Measurements from ENCODE around the gene UCN3.
A peak's percentile ranks its signal among the peaks of the same experiment; 100 is the strongest.

UCN3 gene

GRCh38 chr10:5412277-5412941 lies 47.6 kb downstream of the UCN3 start, which contains the start of gene NET1:
TSS of gene NET1 (plus strand) at chr10:5412557. CDS start at chr10:5412693, 136 bp downstream.
- H3K36me3 Mint-ChIP-seq (ENCODE audit: low read depth), result peaks cover 7% of the 10 kb centered on the region
- no peaks in the 10 kb centered on the region for H3K9me3 Mint-ChIP-seq
- H3K4me1 Mint-ChIP-seq (ENCODE audit: low read depth), result no peaks in the 10 kb centered on the region
- no peak within 1 kb of the TSS for H3K4me3 Mint-ChIP-seq
- peak within 1 kb of the TSS; percentile 36 for H3K27ac Mint-ChIP-seq
- peaks cover 19% of the 10 kb centered on the region for H3K27me3 Mint-ChIP-seq

GRCh38 chr10:5413012-5413938 lies 48.5 kb downstream of the UCN3 start:
- no peak overlapping the region for H3K27ac Mint-ChIP-seq
- peaks cover 9% of the 10 kb centered on the region for H3K36me3 Mint-ChIP-seq (ENCODE audit: low read depth)
- H3K4me3 Mint-ChIP-seq, result no peak overlapping the region
- H3K4me1 Mint-ChIP-seq (ENCODE audit: low read depth), result no peaks in the 10 kb centered on the region
- H3K9me3 Mint-ChIP-seq, result peaks cover 3% of the 10 kb centered on the region
- peaks cover 19% of the 10 kb centered on the region for H3K27me3 Mint-ChIP-seq

- Mint-ChIP-seq H3K27ac (no peak overlapping the region), H3K36me3 (ENCODE audit: low read depth) (peaks cover 22% of the 10 kb centered on the region), H3K9me3 (peaks cover 24% of the 10 kb centered on the region), H3K27me3 (no peaks in the 10 kb centered on the region), H3K4me1 (ENCODE audit: low read depth) (peaks cover 5% of the 10 kb centered on the region), H3K4me3 (no peak overlapping the region)
Observed at GRCh38 chr10:5416981-5417380, 52.2 kb downstream of the UCN3 start.

- Mint-ChIP-seq H3K36me3 (ENCODE audit: low read depth) (peaks cover 22% of the 10 kb centered on the region), H3K27me3 (no peaks in the 10 kb centered on the region)
Observed at GRCh38 chr10:5418584-5418983, 53.8 kb downstream of the UCN3 start.

GRCh38 chr10:5419466-5420094 lies 54.8 kb downstream of the UCN3 start:
- no peak overlapping the region for H3K27ac Mint-ChIP-seq
- no peak overlapping the region for H3K4me3 Mint-ChIP-seq
- H3K36me3 Mint-ChIP-seq (ENCODE audit: low read depth), result peaks cover 22% of the 10 kb centered on the region
- peaks cover 11% of the 10 kb centered on the region for H3K4me1 Mint-ChIP-seq (ENCODE audit: low read depth)
- peaks cover 24% of the 10 kb centered on the region for H3K9me3 Mint-ChIP-seq
- H3K27me3 Mint-ChIP-seq, result no peaks in the 10 kb centered on the region

More at GRCh38 chr10:5418584-5418983, 53.8 kb downstream of the UCN3 start:
- peaks cover 24% of the 10 kb centered on the region for H3K9me3 Mint-ChIP-seq
- no peak overlapping the region for H3K27ac Mint-ChIP-seq
- peaks cover 9% of the 10 kb centered on the region for H3K4me1 Mint-ChIP-seq (ENCODE audit: low read depth)
- H3K4me3 Mint-ChIP-seq, result no peak overlapping the region

- Mint-ChIP-seq H3K4me1 (ENCODE audit: low read depth) (peaks cover 11% of the 10 kb centered on the region), H3K36me3 (ENCODE audit: low read depth) (peaks cover 16% of the 10 kb centered on the region), H3K9me3 (peaks cover 15% of the 10 kb centered on the region), H3K27me3 (no peaks in the 10 kb centered on the region), H3K27ac (no peak overlapping the region), H3K4me3 (no peak overlapping the region)
Observed at GRCh38 chr10:5423771-5424170, 59.0 kb downstream of the UCN3 start.

Measured in stimulated activated naive CD8-positive, alpha-beta T cell treated with anti-CD3 and anti-CD28 coated beads, Interleukin-15, Interleukin-2, amounts not matched to agents 100 ng/mL and 50 ng/mL, for 24 hours (primary cell).